Kidney (tissue), 14 donors: ENCODE measurements around the gene CHSY1. TPM values are rescaled to one million over a fixed set of nuclear protein-coding genes. Genes with fewer than 3 reads are reported as not detected.

Experiments used
- DNase-seq, 5 donors: peaks; one replicate each; pipeline ENCODE4 v3.0.0-alpha.2; 2013 to 2020
- FAIRE-seq: peaks from 2 replicates; lab custom pipeline; 2012; peaks lifted over from hg19 to GRCh38; lab: Jason Lieb, UNC
- H3K27ac ChIP-seq, 2 donors: one replicate each; pipeline ENCODE4 v1.7.0; 2013; ENCODE audit warnings: low read depth in 2 of 2, low read length in 2 of 2, inconsistent platforms in 1 of 2
- H3K27me3 ChIP-seq: one replicate; pipeline ENCODE4 v1.7.1; 2013; ENCODE audit warnings: low read length, inconsistent platforms; ENCODE audit not compliant: control insufficient read depth, insufficient read depth
- H3K36me3 ChIP-seq, 3 donors: one replicate each; pipeline versions ENCODE4 v1.7.0 to v1.7.1; 2013; ENCODE audit warnings: low read length in 3 of 3, control low read depth in 1 of 3, inconsistent platforms in 1 of 3; ENCODE audit not compliant: insufficient read depth in 3 of 3, control insufficient read depth in 2 of 3
- H3K4me1 ChIP-seq, 3 donors: one replicate each; pipeline versions ENCODE4 v1.7.0 to v1.7.1; 2013; ENCODE audit warnings: low read length in 3 of 3, inconsistent platforms in 1 of 3, low read depth in 1 of 3; ENCODE audit not compliant: control insufficient read depth in 2 of 3, insufficient read depth in 2 of 3
- H3K4me3 ChIP-seq, 3 donors: one replicate each; pipeline versions ENCODE4 v1.7.0 to v1.8.1; 2013; ENCODE audit warnings: low read length in 3 of 3, control low read depth in 1 of 3, inconsistent platforms in 1 of 3
- H3K9ac ChIP-seq, 3 donors: one replicate each; pipeline versions ENCODE4 v1.7.0 to v1.7.1; 2013; ENCODE audit warnings: low read length in 3 of 3, control low read depth in 1 of 3, inconsistent platforms in 1 of 3
- H3K9me3 ChIP-seq, 3 donors: one replicate each; pipeline versions ENCODE4 v1.7.0 to v1.7.1; 2013; ENCODE audit warnings: low read length in 3 of 3, control low read depth in 1 of 3, inconsistent platforms in 1 of 3; ENCODE audit not compliant: control insufficient read depth in 2 of 3, insufficient read depth in 1 of 3
- intact Hi-C: fragments of 100-400 bp; cut with DNase I; formaldehyde crosslinking; loops from one replicate; pipeline ENCODE4 v1.11.1; 2022
- polyA plus RNA-seq: library from polyadenylated mRNA; stranded (reverse); fragments of 350-450 nt; fragmentation: Illumina TruSeq; extraction: RNeasy Lipid Tissue Mini Kit (QIAGEN cat#74804); gene quantifications from one replicate; pipeline ENCODE4 v1.2.3, GENCODE V29; 2014; ENCODE audit warnings: low read depth, low replicate concordance; ENCODE audit not compliant: insufficient read depth
- total RNA-seq: library from RNA; stranded (reverse); fragmentation: NEBNext Ultra II Directional; extraction: Animal tissue kit (Norgen Biotek cat#: 25700); gene quantifications from one replicate; pipeline ENCODE4 v1.2.1, GENCODE V29; 2021
- TF ChIP-seq, protein P1 (sequence below): IDR thresholded peaks from 3 replicates; pipeline ENCODE4 v1.5.1; 2012; ENCODE audit warnings: mild to moderate bottlenecking, moderate library complexity, borderline replicate concordance; ENCODE audit not compliant: insufficient read depth; ENCODE audit errors: extremely low read depth
- donor health status: control.
- donor health status: control.
- donor health status: control.
- donor health status: control.
- donor health status: control.
- donor health status: DM: yes; HTN: yes; CAD: no.
- donor health status: Normal renal cell carcinoma (clear cell type).

The CHSY1 gene
- total and polyA plus RNA-seq, 2 donors from 2014 or later: 7.2 to 41.6 TPM

DNA sequence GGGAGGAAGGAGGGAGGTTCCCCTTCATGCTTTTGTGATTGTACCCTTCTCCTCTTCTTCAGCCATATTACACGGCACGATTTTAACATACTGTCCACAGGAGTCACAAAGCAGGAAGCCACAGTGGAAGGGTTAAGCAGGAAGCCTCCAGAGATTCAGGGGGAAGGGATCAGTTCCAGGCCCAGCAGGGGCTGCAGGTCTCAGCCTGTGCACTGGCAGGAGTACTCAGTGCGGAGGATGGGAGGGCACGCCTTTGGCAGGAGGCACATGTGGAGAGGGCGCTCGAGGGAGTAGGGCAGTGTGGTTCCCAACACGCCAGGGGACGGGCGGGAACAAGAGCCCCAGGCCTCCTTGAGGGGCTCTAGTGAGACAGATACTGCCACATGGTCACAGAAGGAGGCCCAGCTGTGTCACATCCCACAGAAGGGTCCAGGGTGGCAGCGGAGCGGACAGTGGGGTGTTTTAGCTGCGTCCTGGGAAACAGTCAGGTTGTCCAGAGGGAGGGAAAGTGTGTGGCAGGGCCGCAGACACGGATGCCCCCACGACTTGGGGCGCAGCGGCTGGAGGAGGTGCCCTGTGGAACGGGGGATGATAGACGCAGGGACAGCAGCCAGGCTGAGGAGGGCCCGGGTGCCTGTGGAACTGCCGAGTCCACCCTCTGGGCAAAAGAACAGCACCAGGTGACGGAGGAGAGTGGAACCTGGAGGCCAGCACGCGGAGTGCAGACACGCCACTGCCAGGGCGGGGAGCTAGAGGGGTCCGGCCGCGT lies 77.5 kb downstream of the CHSY1 start:
- TF ChIP-seq, protein P1, sequence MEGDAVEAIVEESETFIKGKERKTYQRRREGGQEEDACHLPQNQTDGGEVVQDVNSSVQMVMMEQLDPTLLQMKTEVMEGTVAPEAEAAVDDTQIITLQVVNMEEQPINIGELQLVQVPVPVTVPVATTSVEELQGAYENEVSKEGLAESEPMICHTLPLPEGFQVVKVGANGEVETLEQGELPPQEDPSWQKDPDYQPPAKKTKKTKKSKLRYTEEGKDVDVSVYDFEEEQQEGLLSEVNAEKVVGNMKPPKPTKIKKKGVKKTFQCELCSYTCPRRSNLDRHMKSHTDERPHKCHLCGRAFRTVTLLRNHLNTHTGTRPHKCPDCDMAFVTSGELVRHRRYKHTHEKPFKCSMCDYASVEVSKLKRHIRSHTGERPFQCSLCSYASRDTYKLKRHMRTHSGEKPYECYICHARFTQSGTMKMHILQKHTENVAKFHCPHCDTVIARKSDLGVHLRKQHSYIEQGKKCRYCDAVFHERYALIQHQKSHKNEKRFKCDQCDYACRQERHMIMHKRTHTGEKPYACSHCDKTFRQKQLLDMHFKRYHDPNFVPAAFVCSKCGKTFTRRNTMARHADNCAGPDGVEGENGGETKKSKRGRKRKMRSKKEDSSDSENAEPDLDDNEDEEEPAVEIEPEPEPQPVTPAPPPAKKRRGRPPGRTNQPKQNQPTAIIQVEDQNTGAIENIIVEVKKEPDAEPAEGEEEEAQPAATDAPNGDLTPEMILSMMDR: no peak
- intact Hi-C loops: no loop called here
- peaks cover 0 to 10% (median 3%) of the 10 kb centered on the region in 3 donors for H3K4me1 ChIP-seq
- no peaks in the 10 kb centered on the region for H3K27me3 ChIP-seq
- DNase-seq (peak in 1 of 5 donors; percentile 35), FAIRE-seq (no peak)
- H3K9me3 ChIP-seq: no peaks in the 10 kb centered on the region
- H3K36me3 ChIP-seq: peaks cover 0 to 9% (median 2%) of the 10 kb centered on the region in 3 donors
- H3K27ac ChIP-seq: no peak overlapping the region
- H3K4me3 ChIP-seq: no peak overlapping the region
- no peak overlapping the region for H3K9ac ChIP-seq

DNA sequence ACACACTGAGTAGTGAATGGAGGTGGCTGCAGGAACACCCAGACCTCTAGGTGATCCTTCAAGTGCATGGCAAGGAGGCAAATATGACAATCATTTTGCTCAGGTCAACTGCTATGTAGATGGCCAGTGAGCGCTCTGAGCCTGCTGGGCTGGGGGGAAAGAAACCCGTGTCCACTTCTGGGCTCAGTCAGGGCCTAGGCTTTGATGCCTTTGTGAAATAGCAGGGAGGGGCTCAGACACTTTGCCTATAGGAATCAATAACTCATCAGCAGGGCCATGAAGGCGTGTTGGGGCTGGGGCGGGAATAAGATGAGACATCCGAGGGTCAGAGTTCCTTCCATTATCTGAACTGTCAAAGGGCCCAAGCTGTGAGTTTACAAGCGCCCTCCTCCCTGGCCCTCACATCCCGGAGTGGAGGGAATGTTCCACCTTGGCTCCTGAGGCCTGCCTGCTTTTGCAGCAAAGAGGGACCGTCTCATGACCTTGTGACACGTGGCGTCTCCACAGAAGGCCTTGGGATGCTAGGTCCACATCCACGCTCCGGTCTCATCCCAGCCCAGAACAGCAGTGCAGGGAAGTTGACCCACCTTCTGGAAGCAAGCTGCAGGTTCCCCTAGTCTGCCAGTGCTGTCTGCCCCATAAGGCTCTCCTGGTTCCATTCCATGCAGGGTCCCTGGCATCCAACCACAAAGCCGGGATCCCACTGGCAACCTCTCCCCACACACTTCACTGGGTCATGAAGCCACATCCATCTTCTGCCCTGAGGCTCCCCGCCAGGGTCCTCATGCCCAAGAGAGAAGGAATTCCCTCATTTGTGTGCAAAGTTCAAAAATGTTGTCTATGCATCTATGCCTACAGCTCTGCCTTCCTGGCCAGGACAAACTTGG lies 78.4 kb downstream of the CHSY1 start:
- FAIRE-seq (no peak), DNase-seq (no peak)
- H3K36me3 ChIP-seq: peaks cover 0 to 9% (median 2%) of the 10 kb centered on the region in 3 donors
- H3K27ac ChIP-seq: no peak overlapping the region
- no peaks in the 10 kb centered on the region for H3K27me3 ChIP-seq
- no peaks in the 10 kb centered on the region for H3K9me3 ChIP-seq
- peaks cover 0 to 14% (median 3%) of the 10 kb centered on the region in 3 donors for H3K4me1 ChIP-seq
- intact Hi-C loops: no loop called here
- TF ChIP-seq, protein P1: no peak
- no peak overlapping the region for H3K4me3 ChIP-seq
- no peak overlapping the region for H3K9ac ChIP-seq

DNA sequence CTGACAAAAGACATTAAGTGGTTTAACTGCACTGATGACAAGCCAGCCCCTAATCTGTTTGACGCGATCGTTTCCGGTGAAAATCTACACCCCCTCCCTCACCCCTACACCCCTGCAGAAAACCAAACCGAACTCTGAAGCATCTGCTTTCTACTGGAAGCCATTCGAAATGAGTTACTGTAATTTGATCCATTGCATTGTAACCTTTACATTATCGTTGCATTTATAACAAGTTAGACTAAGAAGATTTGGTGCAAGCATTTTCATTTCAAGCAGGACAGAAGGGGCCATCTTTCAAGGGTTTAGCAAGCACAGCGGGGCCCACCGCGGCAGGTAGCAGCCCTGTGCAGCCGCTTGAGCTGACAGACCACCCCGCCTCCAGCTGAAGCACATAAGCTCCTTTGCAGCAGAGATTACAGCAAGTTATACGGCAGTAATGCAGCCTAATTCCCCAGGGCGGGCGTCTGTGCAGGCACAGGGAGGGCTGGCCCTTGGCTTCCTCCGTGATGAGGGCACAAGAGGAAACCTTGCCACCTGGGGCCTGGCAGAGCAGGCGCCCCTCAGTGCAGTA lies 79.3 kb downstream of the CHSY1 start:
- H3K36me3 ChIP-seq: no peaks in the 10 kb centered on the region
- intact Hi-C loops: no loop called here
- no peaks in the 10 kb centered on the region for H3K9me3 ChIP-seq
- peaks cover 0 to 18% (median 3%) of the 10 kb centered on the region in 3 donors for H3K4me1 ChIP-seq
- no peak overlapping the region for H3K9ac ChIP-seq
- no peak overlapping the region for H3K4me3 ChIP-seq
- H3K27ac ChIP-seq: no peak overlapping the region
- FAIRE-seq (no peak), DNase-seq (peak in 3 of 5 donors; percentile 50 to 69 (median 65))
- TF ChIP-seq, protein P1: no peak
- no peaks in the 10 kb centered on the region for H3K27me3 ChIP-seq
